Neuronal stem cell (in vitro differentiated cells): ENCODE results near the gene DDO.
A peak's percentile ranks its signal among the peaks of the same experiment; 100 is the strongest.

Experiments
- DNase-seq: peaks from one replicate; pipeline ENCODE4 v3.0.0-alpha.2; 2013; ENCODE audit warnings: low spot score
- H2AFZ ChIP-seq: one replicate; pipeline ENCODE4 v1.6.1; 2013; ENCODE audit warnings: mild to moderate bottlenecking, low read length, inconsistent platforms
- H2AK5ac ChIP-seq: 2 replicates; pipeline ENCODE4 v1.6.1; 2013; ENCODE audit warnings: low read depth, mild to moderate bottlenecking, inconsistent platforms, low read length, moderate library complexity, mixed read lengths
- H2BK120ac ChIP-seq: 2 replicates; pipeline ENCODE4 v1.6.1; 2013; ENCODE audit warnings: low read depth, mild to moderate bottlenecking, inconsistent platforms, low read length, moderate library complexity, mixed read lengths
- H2BK12ac ChIP-seq: one replicate; pipeline ENCODE4 v1.6.1; 2013; ENCODE audit warnings: low read length, inconsistent platforms
- H2BK15ac ChIP-seq: 2 replicates; pipeline ENCODE4 v1.6.1; 2013; ENCODE audit warnings: mild to moderate bottlenecking, low read length, inconsistent platforms, mixed read lengths
- H2BK5ac ChIP-seq: one replicate; pipeline ENCODE4 v1.6.1; 2013; ENCODE audit warnings: inconsistent platforms, mild to moderate bottlenecking, low read length, moderate library complexity
- H3K14ac ChIP-seq: one replicate; pipeline ENCODE4 v1.6.1; 2013; ENCODE audit warnings: low read length, inconsistent platforms
- H3K18ac ChIP-seq: 2 replicates; pipeline ENCODE4 v1.6.1; 2013; ENCODE audit warnings: low read length, inconsistent platforms
- H3K23ac ChIP-seq: 2 replicates; pipeline ENCODE4 v1.6.1; 2013; ENCODE audit warnings: low read depth, mild to moderate bottlenecking, mixed read lengths, low read length, inconsistent platforms; ENCODE audit not compliant: poor library complexity
- H3K27ac ChIP-seq: replicated peaks from 3 replicates; pipeline ENCODE4 v1.5.1; 2013; ENCODE audit warnings: low read length, inconsistent platforms
- H3K27me3 ChIP-seq, 3 experiments: 2 replicates each; pipeline ENCODE4 v1.6.1; 2013; ENCODE audit warnings: low read length in 3 of 3, mild to moderate bottlenecking in 2 of 3, inconsistent platforms in 1 of 3, low read depth in 1 of 3, mixed read lengths in 1 of 3, moderate library complexity in 1 of 3; ENCODE audit not compliant: control insufficient read depth in 3 of 3, insufficient read depth in 3 of 3
- H3K36me3 ChIP-seq, 2 donors: replicated peaks in 1 of 2; 2 replicates each; pipeline ENCODE4 v1.6.1; 2013; ENCODE audit warnings: low read length in 2 of 2; ENCODE audit not compliant: control insufficient read depth in 2 of 2, insufficient read depth in 2 of 2
- H3K4ac ChIP-seq: 2 replicates; pipeline ENCODE4 v1.6.1; 2013; ENCODE audit warnings: inconsistent platforms, mild to moderate bottlenecking, low read length, moderate library complexity
- H3K4me1 ChIP-seq, 2 donors: 1 replicate in 1 of 2; 2 replicates in 1 of 2; pipeline ENCODE4 v1.6.1; 2013; ENCODE audit warnings: low read length in 2 of 2, low read depth in 1 of 2; ENCODE audit not compliant: control insufficient read depth in 2 of 2, insufficient read depth in 1 of 2
- H3K4me2 ChIP-seq: one replicate; pipeline ENCODE4 v1.6.1; 2013; ENCODE audit warnings: mild to moderate bottlenecking, low read length, inconsistent platforms; ENCODE audit not compliant: insufficient read depth, poor library complexity, severe bottlenecking
- H3K4me3 ChIP-seq, 2 donors: 2 replicates each; pipeline ENCODE4 v1.5.1; 2013; ENCODE audit warnings: low read length in 2 of 2, mild to moderate bottlenecking in 2 of 2, inconsistent platforms in 1 of 2, moderate library complexity in 1 of 2
- H3K79me1 ChIP-seq: one replicate; pipeline ENCODE4 v1.6.1; 2013; ENCODE audit warnings: low read depth, mild to moderate bottlenecking, inconsistent platforms, low read length, moderate library complexity
- H3K9ac ChIP-seq: one replicate; pipeline ENCODE4 v1.6.1; 2013; ENCODE audit warnings: mild to moderate bottlenecking, low read depth, low read length, inconsistent platforms; ENCODE audit not compliant: poor library complexity
- H3K9me3 ChIP-seq, 2 donors: replicated peaks in 1 of 2; 2 replicates each; pipeline versions ENCODE3 to v1.6.1; 2013; ENCODE audit warnings: low read length in 2 of 2, mild to moderate bottlenecking in 2 of 2, inconsistent platforms in 1 of 2, low read depth in 1 of 2, mixed read lengths in 1 of 2, moderate library complexity in 1 of 2; ENCODE audit not compliant: control insufficient read depth in 2 of 2, insufficient read depth in 1 of 2
- H4K8ac ChIP-seq: one replicate; pipeline ENCODE4 v1.6.1; 2013; ENCODE audit warnings: low read depth, mild to moderate bottlenecking, inconsistent platforms, low read length, moderate library complexity
- H4K91ac ChIP-seq: one replicate; pipeline ENCODE4 v1.6.1; 2013; ENCODE audit warnings: low read length, low read depth, mild to moderate bottlenecking, inconsistent platforms; ENCODE audit not compliant: poor library complexity
- WGBS, 2 donors: extraction: QIAGEN DNeasy Blood & Tissue Kit; methylation state at CpG; one replicate each; pipeline ENCODE4 v1.1.7; 2013; ENCODE audit warnings: missing lambda C conversion rate in 2 of 2, mixed read lengths in 1 of 2; ENCODE audit not compliant: insufficient read length in 2 of 2, insufficient replicate concordance in 1 of 2; ENCODE audit errors: extremely low coverage in 2 of 2; 5-methylcytosine and 5-hydroxymethylcytosine counted together

Gene DDO

GRCh38 chr6:110414669-110415068, 706 bp downstream of the DDO start:
- H2BK120ac ChIP-seq = peak overlapping the region; percentile 12
- no peak for DNase-seq
- no peak overlapping the region for H3K9ac ChIP-seq
- H3K4me2 ChIP-seq = no peak overlapping the region
- H2BK15ac ChIP-seq = no peak overlapping the region
- H3K23ac ChIP-seq = no peak overlapping the region
- no peak overlapping the region for H4K8ac ChIP-seq
- H4K91ac ChIP-seq = peak overlapping the region; percentile 76
- no peak overlapping the region for H2AK5ac ChIP-seq
- H3K4me3 ChIP-seq = no peak overlapping the region
- peaks cover 0 to 13% (median 0%) of the 10 kb centered on the region in 3 experiments for H3K27me3 ChIP-seq
- H3K36me3 ChIP-seq = no peaks in the 10 kb centered on the region
- no peak overlapping the region for H3K18ac ChIP-seq
- no peak overlapping the region for H3K14ac ChIP-seq
- H3K4ac ChIP-seq = no peak overlapping the region
- no peaks in the 10 kb centered on the region for H3K9me3 ChIP-seq
- H2BK5ac ChIP-seq = no peak overlapping the region
- WGBS, 2 donors = no CpG with 5 or more reads among the region's 4 CpGs
- H2AFZ ChIP-seq = peak overlapping the region; percentile 67
- no peak overlapping the region for H2BK12ac ChIP-seq
- H3K4me1 ChIP-seq = peaks cover 0 to 3% of the 10 kb centered on the region in 2 donors
- no peak overlapping the region for H3K27ac ChIP-seq
- no peaks in the 10 kb centered on the region for H3K79me1 ChIP-seq

DNA sequence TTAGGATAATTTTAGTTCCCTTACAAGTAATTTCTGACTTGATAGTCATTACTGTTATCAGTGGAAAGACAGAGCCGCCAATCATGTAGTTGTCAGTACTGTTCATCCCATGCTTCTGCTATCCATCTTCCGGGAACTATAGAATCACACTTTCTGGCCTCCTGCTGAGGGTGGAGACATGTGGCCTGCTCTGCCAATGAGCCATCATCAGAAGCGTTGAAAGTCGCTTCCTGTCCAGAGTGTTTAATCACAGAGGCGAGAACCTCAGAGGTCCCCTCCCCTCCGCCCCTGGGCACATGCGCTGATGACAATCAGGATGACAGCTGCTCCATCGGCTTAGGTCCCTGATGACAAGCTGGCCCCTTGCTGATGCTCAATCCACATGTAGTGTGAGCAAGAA, 3.0 kb downstream of the DDO start:
- no peaks in the 10 kb centered on the region for H3K79me1 ChIP-seq
- no peak overlapping the region for H4K8ac ChIP-seq
- H2BK120ac ChIP-seq = no peak overlapping the region
- no peak overlapping the region for H3K9ac ChIP-seq
- no peak overlapping the region for H4K91ac ChIP-seq
- H3K14ac ChIP-seq = no peak overlapping the region
- H2AFZ ChIP-seq = no peak overlapping the region
- no peak overlapping the region for H3K4me2 ChIP-seq
- no CpG with 5 or more reads among the region's 8 CpGs for WGBS, 2 donors
- H3K27me3 ChIP-seq = peaks cover 0 to 13% (median 0%) of the 10 kb centered on the region in 3 experiments
- no peak for DNase-seq
- H3K23ac ChIP-seq = no peak overlapping the region
- no peak overlapping the region for H3K4me3 ChIP-seq
- H2BK5ac ChIP-seq = no peak overlapping the region
- H3K27ac ChIP-seq = no peak overlapping the region
- H3K36me3 ChIP-seq = no peaks in the 10 kb centered on the region
- H2AK5ac ChIP-seq = no peak overlapping the region
- H3K18ac ChIP-seq = no peak overlapping the region
- no peak overlapping the region for H3K4ac ChIP-seq
- no peak overlapping the region for H2BK12ac ChIP-seq
- no peak overlapping the region for H2BK15ac ChIP-seq
- H3K4me1 ChIP-seq = peaks cover 0 to 3% of the 10 kb centered on the region in 2 donors
- H3K9me3 ChIP-seq = no peaks in the 10 kb centered on the region

DNA sequence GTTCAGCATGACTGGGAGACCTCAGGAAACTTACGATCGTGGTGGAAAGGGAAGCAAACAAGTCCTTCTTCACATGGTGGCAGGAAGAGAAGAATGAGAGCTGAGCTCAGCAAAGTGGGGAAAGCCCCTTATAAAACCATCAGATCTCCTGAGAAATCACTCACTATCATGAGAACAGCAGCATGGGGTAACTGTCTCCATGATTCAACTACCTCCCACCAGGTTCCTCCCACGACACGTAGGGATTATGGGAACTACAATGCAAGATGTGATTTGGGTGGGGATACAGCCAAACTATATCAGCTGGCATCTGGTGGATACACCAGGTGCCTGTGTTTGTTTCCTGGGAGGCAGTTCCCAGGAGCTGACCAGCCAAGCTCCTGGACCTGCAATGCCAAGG, 4.9 kb downstream of the DDO start:
- WGBS, 2 donors = no CpG with 5 or more reads among the region's 4 CpGs
- Histone ChIP-seq H3K14ac (no peak overlapping the region), H3K4me2 (no peak overlapping the region)

GRCh38 chr6:110409794-110410193, 5.6 kb downstream of the DDO start:
- H3K4me3 ChIP-seq = no peak overlapping the region
- no peak overlapping the region for H2AFZ ChIP-seq
- no peak overlapping the region for H3K27ac ChIP-seq
- no peak overlapping the region for H2BK15ac ChIP-seq
- H3K79me1 ChIP-seq = no peaks in the 10 kb centered on the region
- no peak overlapping the region for H3K18ac ChIP-seq
- peaks cover 0 to 3% of the 10 kb centered on the region in 2 donors for H3K4me1 ChIP-seq
- DNase-seq = no peak
- no peak overlapping the region for H2BK5ac ChIP-seq
- H3K9me3 ChIP-seq = no peaks in the 10 kb centered on the region
- H2BK12ac ChIP-seq = no peak overlapping the region
- H3K4ac ChIP-seq = no peak overlapping the region
- no peak overlapping the region for H3K23ac ChIP-seq
- no peak overlapping the region for H2BK120ac ChIP-seq
- H3K9ac ChIP-seq = no peak overlapping the region
- no peak overlapping the region for H4K8ac ChIP-seq
- no peak overlapping the region for H4K91ac ChIP-seq
- no peaks in the 10 kb centered on the region for H3K36me3 ChIP-seq
- no peak overlapping the region for H2AK5ac ChIP-seq
- H3K4me2 ChIP-seq = no peak overlapping the region
- no peak overlapping the region for H3K14ac ChIP-seq
- H3K27me3 ChIP-seq = peaks cover 0 to 13% (median 0%) of the 10 kb centered on the region in 3 experiments

More for the DNA sequence above, 4.9 kb downstream of the DDO start:
- Histone ChIP-seq H2BK120ac (no peak overlapping the region), H3K9ac (no peak overlapping the region), H2BK5ac (no peak overlapping the region), H3K23ac (no peak overlapping the region), H3K4me3 (no peak overlapping the region), H3K27me3 (peaks cover 0 to 13% (median 0%) of the 10 kb centered on the region in 3 experiments), H4K8ac (no peak overlapping the region), H2BK12ac (no peak overlapping the region), H3K4me1 (peaks cover 0 to 3% of the 10 kb centered on the region in 2 donors), H3K27ac (no peak overlapping the region), H3K4ac (no peak overlapping the region), H2AFZ (no peak overlapping the region), H3K9me3 (no peaks in the 10 kb centered on the region), H2BK15ac (no peak overlapping the region), H3K18ac (no peak overlapping the region), H2AK5ac (no peak overlapping the region), H3K79me1 (no peaks in the 10 kb centered on the region), H4K91ac (no peak overlapping the region), H3K36me3 (no peaks in the 10 kb centered on the region)
- no peak for DNase-seq
